A549 (cell line): ENCODE results near the gene RRAGB. TPM values are rescaled to one million over a fixed set of nuclear protein-coding genes. Genes with fewer than 3 reads are reported as not detected.

Experiments
- ATAC-seq, 2 experiments: fragments of 200-7000 bp in 1 of 2; fragments of >200 bp in 1 of 2; cut with Nextera tagmentation in 1 of 2; cut with Tn5 transposase in 1 of 2; 3 replicates each; pipeline versions ENCODE4 v1.8.0 to v1.9.1; 2018 to 2020; ENCODE audit warnings: mild to moderate bottlenecking in 1 of 2, moderate library complexity in 1 of 2
- CTCF ChIA-PET: fragments of 300-600 bp; sonication (Branson Sonifier 250); formaldehyde crosslinking; extraction: SDS; loops from one replicate; lab custom pipeline; 2021; ENCODE audit warnings: antibody characterized with exemption, inconsistent platforms; lab: Yijun Ruan, JAX
- POLR2A ChIA-PET: fragments of 350-600 bp; formaldehyde crosslinking; extraction: SDS; loops from one replicate; lab custom pipeline; 2021; ENCODE audit warnings: antibody characterized with exemption, inconsistent platforms; lab: Yijun Ruan, JAX
- DNase-seq, 2 experiments: peaks; one replicate each; pipeline versions ENCODE4 v3.0.0 to v3.0.0-alpha.2; 2011 to 2016; ENCODE audit warnings: low read depth in 1 of 2, low spot score in 1 of 2
- FAIRE-seq: peaks from 2 replicates; lab custom pipeline; 2011; peaks lifted over from hg19 to GRCh38; lab: Jason Lieb, UNC
- H3K27ac ChIP-seq, 2 experiments: fragments of >200 bp; sonication (Bioruptor Twin); formaldehyde crosslinking; 3 replicates each; pipeline ENCODE4 v1.5.1; 2016 to 2017
- H3K4me1 ChIP-seq: fragments of >200 bp; sonication (Bioruptor Twin); formaldehyde crosslinking; 3 replicates; pipeline ENCODE4 v1.6.1; 2016
- H3K4me2 ChIP-seq: fragments of >200 bp; sonication (Bioruptor Twin); formaldehyde crosslinking; 3 replicates; pipeline ENCODE4 v1.6.1; 2016
- H3K4me3 ChIP-seq: fragments of >200 bp; sonication (Bioruptor Twin); formaldehyde crosslinking; 3 replicates; pipeline ENCODE4 v1.5.1; 2016
- H3K9me3 ChIP-seq: fragments of >200 bp; sonication (Bioruptor Twin); formaldehyde crosslinking; 3 replicates; pipeline ENCODE4 v1.6.1; 2016
- CBX2 ChIP-seq: fragments of 200-600 bp; sonication (generic); IDR thresholded peaks from 2 replicates; pipeline ENCODE4 v1.6.1; 2016; ENCODE audit warnings: low read depth, mild to moderate bottlenecking, borderline replicate concordance
- CHD4 ChIP-seq: fragments of 200-600 bp; sonication (generic); IDR thresholded peaks from 2 replicates; pipeline ENCODE4 v1.6.1; 2016; ENCODE audit warnings: antibody characterized with exemption, mild to moderate bottlenecking, borderline replicate concordance
- CTCF ChIP-seq: fragments of >200 bp; sonication (Bioruptor Twin); formaldehyde crosslinking; IDR thresholded peaks from 3 replicates; pipeline ENCODE4 v1.5.1; 2016
- E2F6 ChIP-seq: IDR thresholded peaks from 2 replicates; pipeline ENCODE4 v1.6.1; 2012; ENCODE audit warnings: low read depth, borderline replicate concordance
- EHF ChIP-seq: fragments of 250-450 bp; sonication (Bioruptor Pico); IDR thresholded peaks from 2 replicates; pipeline ENCODE4 v1.5.0; 2020; ENCODE audit warnings: mild to moderate bottlenecking
- FOSB ChIP-seq: fragments of 250-450 bp; sonication (Bioruptor Pico); IDR thresholded peaks from 2 replicates; pipeline ENCODE4 v1.5.0; 2020; ENCODE audit warnings: mild to moderate bottlenecking, moderate library complexity
- HDAC2 ChIP-seq: fragments of 200-600 bp; sonication (generic); IDR thresholded peaks from 2 replicates; pipeline ENCODE4 v1.6.1; 2016
- HES2 ChIP-seq: fragments of >200 bp; sonication (Bioruptor Twin); formaldehyde crosslinking; IDR thresholded peaks from 2 replicates; pipeline ENCODE4 v1.6.1; 2016
- HMGXB4 ChIP-seq: fragments of 250-450 bp; sonication (Bioruptor Pico); IDR thresholded peaks from 2 replicates; pipeline ENCODE4 v1.5.0; 2021; ENCODE audit warnings: mild to moderate bottlenecking, moderate library complexity, borderline replicate concordance
- HOXB13 ChIP-seq: fragments of 250-450 bp; sonication (Bioruptor Pico); IDR thresholded peaks from 2 replicates; pipeline ENCODE4 v1.5.0; 2020; ENCODE audit warnings: low read depth, mild to moderate bottlenecking, moderate library complexity
- JUN ChIP-seq, 2 experiments: fragments of >200 bp; sonication (Bioruptor Twin); formaldehyde crosslinking; IDR thresholded peaks; 2 replicates in 1 of 2; 3 replicates in 1 of 2; pipeline ENCODE4 v1.6.1; 2016 to 2017
- MAFK ChIP-seq: fragments of 450-650 bp; IDR thresholded peaks from 2 replicates; pipeline ENCODE4 v1.6.1; 2014; ENCODE audit not compliant: partially characterized antibody
- MAZ ChIP-seq: fragments of 150-350 bp; IDR thresholded peaks from 2 replicates; pipeline ENCODE4 v1.6.1; 2014; ENCODE audit warnings: antibody characterized with exemption, low read depth, low read length, borderline replicate concordance
- NR3C1 ChIP-seq: fragments of >200 bp; sonication (Bioruptor Twin); formaldehyde crosslinking; IDR thresholded peaks from 3 replicates; pipeline ENCODE4 v1.6.1; 2017
- PBX3 ChIP-seq: IDR thresholded peaks from 2 replicates; pipeline ENCODE4 v1.6.1; 2012
- PHF8 ChIP-seq: fragments of 200-600 bp; sonication (generic); IDR thresholded peaks from 2 replicates; pipeline ENCODE4 v1.6.1; 2016; ENCODE audit warnings: low read depth, mild to moderate bottlenecking, antibody characterized with exemption, moderate library complexity, borderline replicate concordance
- POLR2AphosphoS2 ChIP-seq: conservative IDR thresholded peaks from 2 replicates; pipeline ENCODE4 v1.6.1; 2012; ENCODE audit warnings: low read length, improper control_type of control experiment, inconsistent platforms
- RFX5 ChIP-seq: fragments of 450-650 bp; IDR thresholded peaks from 2 replicates; pipeline ENCODE4 v1.7.1; 2014; ENCODE audit warnings: antibody characterized with exemption, mild to moderate bottlenecking, moderate library complexity
- SREBF2 ChIP-seq: fragments of 450-650 bp; IDR thresholded peaks from 2 replicates; pipeline ENCODE4 v1.6.1; 2014; ENCODE audit warnings: mild to moderate bottlenecking, moderate library complexity
- TFCP2L1 ChIP-seq: fragments of 250-450 bp; sonication (Bioruptor Pico); IDR thresholded peaks from 2 replicates; pipeline ENCODE4 v1.5.0; 2021; ENCODE audit warnings: mild to moderate bottlenecking
- ZC3H11A ChIP-seq: fragments of 450-650 bp; IDR thresholded peaks from 2 replicates; pipeline ENCODE4 v1.6.1; 2014; ENCODE audit warnings: antibody characterized with exemption, mild to moderate bottlenecking
- WGBS: methylation state at CpG from one replicate; pipeline ENCODE4 v1.1.6; 2017; ENCODE audit errors: missing lambda C conversion rate; 5-methylcytosine and 5-hydroxymethylcytosine counted together
- polyA plus RNA-seq, 4 experiments: library from polyadenylated mRNA; depleted of rRNA in 3 of 4; stranded (reverse); fragments of >200 nt; fragmentation: RNase III in 1 of 4; extraction: RNeasy Plus Mini Kit Qiagen cat#74134 plus additional on column Dnase treatment in 1 of 4; gene quantifications; 2 replicates in 3 of 4; 3 replicates in 1 of 4; pipeline ENCODE4 v1.2.3, GENCODE V29; 2011 to 2017

The RRAGB gene
- polyA plus RNA-seq, 2 of the 4 experiments (the other 2 are of a cell fraction): 12.3 to 23.1 TPM

GRCh38 chrX:55787727-55788126 lies 70.2 kb downstream of the RRAGB start:
- no peak for DNase-seq
- H3K4me2 ChIP-seq: no peak overlapping the region
- H3K9me3 ChIP-seq: no peaks in the 10 kb centered on the region
- ChIA-PET CTCF (no interaction called here), POLR2A (no interaction called here)
- TF ChIP-seq CHD4 (no peak), MAZ (no peak), HDAC2 (no peak), CTCF (no peak), HOXB13 (no peak), HMGXB4 (CRISPR knock-in tag) (no peak), JUN (IDR thresholded peaks at IDR 0.05) (no peak), CBX2 (no peak), TFCP2L1 (no peak), ZC3H11A (no peak), FOSB (CRISPR knock-in tag) (no peak), RFX5 (no peak), E2F6 (no peak), SREBF2 (no peak), POLR2AphosphoS2 (no peak)
- H3K27ac ChIP-seq: no peak overlapping the region
- no peak for FAIRE-seq
- H3K4me1 ChIP-seq: no peaks in the 10 kb centered on the region
- H3K4me3 ChIP-seq: no peak overlapping the region
- WGBS: 41% methylated on average over 2 of the region's 2 CpGs
- ATAC-seq: no peak

- ChIA-PET CTCF (no interaction called here), POLR2A (no interaction called here)
- ATAC-seq (no peak), FAIRE-seq (no peak), DNase-seq (no peak)
- no peak overlapping the region for H3K27ac ChIP-seq
- no peak overlapping the region for H3K4me2 ChIP-seq
- H3K4me3 ChIP-seq: no peak overlapping the region
- WGBS: 33% methylated on average over 1 of the region's 1 CpG
- TF ChIP-seq PBX3 (no peak), MAZ (no peak), HES2 (no peak), PHF8 (no peak), CBX2 (no peak), EHF (no peak), MAFK (no peak), NR3C1 (no peak), ZC3H11A (no peak)
- H3K4me1 ChIP-seq: no peaks in the 10 kb centered on the region
- no peaks in the 10 kb centered on the region for H3K9me3 ChIP-seq
Measured at GRCh38 chrX:55794405-55794804, 76.9 kb downstream of the RRAGB start.
